NCI-H446 treated with DMSO at 0.1 percent for 48 hours (cell line): ENCODE measurements around the gene MT3.
"Not testable (repeated sequence)": the region's sequence is repeated elsewhere in the genome, so short reads cannot be mapped to it uniquely, and the experiment has no call there.

ENCODE experiments used
- DNase-seq: peaks from one replicate; lab custom pipeline; 2025; lab: John Stamatoyannopoulos, UW

Gene MT3

DNA sequence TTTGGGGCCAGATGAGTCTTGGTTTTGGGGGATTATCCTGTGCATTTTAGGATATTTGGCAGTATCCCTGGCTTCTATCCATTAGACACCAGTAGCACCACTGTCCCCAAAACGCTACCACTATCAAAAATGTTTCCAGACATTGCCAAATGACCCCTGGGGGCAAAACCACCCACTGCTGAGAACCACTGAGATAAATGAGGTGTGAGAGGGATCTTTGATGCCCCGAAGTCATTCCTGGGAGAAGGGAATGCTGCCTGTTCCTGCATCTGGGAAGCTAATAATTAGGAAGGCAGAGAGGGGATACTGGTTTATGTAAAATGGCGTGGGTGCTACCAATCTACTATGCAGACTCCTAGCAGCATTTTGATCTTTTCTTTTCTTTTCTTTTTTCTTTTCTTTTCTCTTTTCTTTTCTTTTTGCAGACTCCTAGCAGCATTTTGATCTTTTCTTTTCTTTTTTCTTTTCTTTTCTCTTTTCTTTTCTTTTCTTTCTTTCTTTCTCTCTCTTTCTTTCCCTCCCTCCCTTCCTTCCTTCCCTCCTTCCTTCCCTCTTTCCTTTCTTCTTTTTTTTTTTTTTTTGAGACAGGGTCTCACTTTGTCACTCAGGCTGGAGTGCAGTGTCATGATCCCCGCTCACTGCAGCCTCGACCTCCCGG, 8.8 kb upstream of the MT3 start:
- DNase-seq, result no peak

DNA sequence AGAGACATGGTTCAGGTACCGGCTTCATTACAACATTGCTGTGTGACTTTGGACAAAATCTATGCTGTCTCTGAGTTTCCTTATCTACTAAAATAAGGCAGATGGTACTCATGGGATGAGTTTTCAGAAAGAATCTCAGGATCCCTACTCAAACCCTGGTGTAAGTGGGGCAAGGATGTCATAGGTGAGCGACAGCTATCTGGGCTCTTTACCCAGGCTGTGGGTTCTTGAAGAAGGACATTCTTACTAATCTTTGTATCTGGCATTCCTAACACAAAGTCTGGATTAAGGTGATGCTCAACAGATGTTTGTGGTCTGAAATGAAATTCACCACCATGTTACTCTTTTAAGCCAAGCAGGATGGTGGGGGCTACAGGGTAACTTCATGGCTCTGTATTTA, 6.4 kb upstream of the MT3 start:
- DNase-seq, result not testable (repeated sequence)

DNA sequence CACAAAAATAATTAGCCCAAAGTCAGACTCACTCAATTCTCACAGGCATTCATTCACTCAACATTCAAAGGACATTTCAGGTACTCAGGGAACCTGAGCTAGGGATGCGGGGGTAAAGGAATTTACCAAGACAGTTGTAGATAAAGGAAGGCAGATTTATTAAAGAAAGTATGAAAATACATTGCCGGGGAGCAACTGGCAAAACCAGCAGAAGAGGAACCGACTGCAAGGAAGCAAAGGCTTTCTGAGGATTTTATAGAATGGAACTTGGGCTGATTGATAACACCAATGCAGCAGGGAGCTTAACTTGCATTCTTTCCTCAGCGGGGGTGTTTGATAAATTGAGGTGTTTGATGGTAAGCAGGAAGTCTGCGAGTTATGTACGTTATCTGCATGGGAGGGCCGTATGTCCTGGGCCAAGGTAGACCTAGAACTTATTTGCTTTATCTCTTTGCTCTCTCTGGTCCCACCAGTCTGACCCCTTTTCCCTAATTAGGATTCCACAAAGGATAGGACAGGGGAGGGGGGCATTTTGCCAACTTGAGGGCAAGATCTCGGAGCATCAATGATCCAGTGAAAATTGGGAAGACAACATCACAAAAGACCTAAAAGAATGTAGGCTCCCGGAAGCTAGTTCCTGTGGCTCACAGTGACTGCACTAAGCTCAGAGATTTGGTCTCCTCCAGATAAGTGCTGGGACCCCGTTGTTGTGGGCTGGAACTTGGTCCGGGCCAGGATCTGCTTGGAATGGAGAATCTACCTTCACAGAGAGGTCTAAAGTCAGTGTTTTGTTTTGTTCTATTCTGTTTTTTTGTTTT, 5.8 kb upstream of the MT3 start:
- DNase-seq, result no peak

DNA sequence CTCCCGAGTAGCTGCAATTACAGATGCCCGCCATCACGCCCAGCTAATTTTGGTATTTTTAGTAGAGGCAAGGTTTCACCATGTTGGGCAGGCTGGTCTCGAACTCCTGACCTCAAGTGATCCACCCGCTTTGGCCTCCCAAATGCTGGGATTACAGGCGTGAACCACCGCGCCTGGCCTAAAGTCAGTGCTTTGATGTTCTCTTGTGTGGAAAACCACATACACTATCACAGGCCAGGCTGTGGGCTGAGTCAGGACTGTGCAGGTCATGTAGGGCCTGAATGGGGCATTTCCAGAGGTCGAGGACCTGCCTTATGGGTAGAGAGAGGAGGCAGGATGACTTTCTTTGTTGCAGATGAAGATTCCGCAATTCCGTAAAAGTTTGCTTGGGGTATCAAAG, 5.1 kb upstream of the MT3 start:
- no peak for DNase-seq

DNA sequence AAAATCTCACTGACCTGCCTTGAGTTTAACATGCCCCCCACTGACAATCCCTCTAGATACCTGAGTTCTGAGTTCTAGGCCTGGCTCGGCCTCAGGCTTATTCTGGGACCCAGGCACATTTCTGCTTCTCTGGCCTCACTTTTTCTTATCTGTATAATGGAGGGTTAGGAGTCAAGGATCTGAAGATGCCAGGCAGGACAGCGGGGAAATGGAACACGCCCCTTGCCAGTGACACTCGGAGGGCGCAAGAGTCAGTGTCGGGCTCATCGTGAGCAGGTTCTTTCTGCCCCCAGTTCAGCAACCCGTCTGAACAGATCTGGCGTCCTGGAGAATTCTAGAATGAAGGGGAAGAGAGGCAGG, 567 bp upstream of the MT3 start:
- no peak for DNase-seq

DNA sequence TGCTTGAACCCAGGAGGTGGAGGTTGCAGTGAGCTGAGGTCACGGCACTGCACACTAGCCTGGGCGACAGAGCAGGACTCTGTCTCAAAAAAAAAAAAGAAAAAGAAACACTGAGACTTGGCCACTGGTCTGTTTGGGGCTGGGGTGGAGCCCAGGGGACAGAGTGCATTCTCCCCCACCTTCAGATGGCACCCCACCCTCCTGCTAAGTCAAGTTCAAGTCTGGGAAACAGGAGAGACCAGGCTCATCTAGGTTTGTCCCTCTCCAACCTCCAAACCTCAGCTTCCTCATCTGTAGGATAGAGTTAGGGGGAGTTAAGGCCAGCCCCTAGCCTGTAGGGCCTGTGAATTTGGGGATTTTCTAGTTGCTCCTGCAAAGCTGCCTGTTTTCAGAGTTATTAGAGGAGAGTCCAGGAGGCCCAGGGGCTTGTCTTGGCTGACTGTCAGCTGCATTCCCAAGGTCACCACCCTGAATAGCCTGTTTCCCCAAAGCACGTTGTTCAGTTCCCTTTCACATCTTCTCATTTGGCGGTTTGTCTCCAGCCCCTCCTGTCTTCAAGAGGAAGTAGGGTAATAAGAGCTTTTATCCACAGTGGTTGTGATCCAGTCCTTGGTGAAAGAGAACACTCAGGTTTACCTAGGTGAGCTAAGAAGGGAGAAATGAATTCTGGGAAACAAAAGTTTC, 2.2 kb downstream of the MT3 start:
- DNase-seq, result no peak

DNA sequence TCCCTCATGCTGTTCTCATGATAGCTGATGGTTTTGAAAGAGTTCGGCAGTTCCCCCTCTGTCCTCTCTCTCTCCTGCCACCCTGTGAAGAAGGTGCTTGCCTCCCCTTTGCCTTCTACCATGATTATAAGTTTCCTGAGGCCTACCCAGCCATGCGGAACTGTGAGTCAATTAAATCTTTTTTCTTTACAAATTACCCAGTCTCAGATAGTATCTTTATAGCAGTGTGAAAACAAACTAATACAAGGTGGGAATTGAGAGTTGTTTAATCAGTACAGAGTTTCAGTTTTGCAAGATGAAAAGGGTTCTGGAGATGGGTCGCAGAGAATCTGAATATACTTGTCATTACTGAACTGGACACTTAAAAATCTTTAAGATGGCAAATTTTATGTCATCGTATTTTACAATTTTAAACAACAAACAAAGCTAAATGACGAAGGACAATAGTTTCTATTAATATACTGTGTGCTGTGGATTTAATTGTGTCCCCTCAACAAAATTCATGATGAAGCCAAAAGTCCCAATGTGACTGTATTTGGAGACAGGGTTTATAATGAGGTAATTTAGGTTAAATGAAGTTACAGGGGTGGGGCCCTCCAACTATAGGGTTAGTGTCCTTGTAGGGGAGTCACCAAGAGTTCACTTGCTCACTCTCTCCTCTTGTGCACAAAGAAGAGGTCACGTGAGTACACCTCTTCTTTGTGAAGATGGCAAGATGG, 4.4 kb downstream of the MT3 start:
- no peak for DNase-seq

DNA sequence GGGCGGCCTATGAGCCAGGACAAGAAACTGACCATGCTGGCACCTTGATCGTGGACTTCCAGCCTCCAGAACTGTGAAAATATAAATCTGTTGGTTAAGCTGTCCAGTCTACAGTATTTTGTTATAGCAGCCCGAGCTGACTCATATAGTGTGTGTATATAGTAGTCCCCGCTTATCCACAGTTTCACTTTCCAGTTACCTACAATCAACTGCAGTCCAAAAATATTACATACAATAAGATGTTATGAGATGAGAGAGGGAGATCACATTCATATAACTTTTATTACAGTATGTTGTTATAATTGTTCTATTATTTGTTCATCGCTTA, 4.9 kb downstream of the MT3 start:
- DNase-seq, result no peak

DNA sequence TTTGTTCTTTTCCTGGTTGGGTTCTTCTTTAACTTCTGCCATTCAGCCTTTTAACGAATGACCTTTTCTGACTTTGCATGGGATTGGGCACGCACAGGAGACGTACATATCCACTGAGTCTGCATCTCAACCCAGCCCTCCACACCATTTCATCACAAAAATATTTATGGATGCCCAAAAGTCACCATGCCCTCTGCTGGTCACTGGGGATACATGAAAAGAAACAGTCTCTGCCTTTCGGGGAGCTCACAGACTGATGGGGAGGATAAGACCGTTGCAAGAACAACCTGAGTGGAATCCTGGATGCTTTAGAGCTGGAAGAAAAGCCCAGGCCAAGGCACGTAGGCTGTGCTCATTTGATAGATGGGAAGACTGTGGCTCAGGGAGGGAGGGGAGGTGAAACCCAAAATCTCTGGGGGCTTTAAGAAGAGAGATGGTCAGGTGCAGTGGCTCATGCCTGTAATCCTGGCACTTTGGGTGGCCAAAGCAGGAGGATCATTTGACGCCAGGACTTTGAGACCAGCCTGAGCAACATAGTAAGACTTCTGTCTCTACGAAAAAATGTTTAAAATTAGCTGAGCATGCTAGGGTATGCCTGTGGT, 11.2 kb downstream of the MT3 start:
- DNase-seq, result no peak

DNA sequence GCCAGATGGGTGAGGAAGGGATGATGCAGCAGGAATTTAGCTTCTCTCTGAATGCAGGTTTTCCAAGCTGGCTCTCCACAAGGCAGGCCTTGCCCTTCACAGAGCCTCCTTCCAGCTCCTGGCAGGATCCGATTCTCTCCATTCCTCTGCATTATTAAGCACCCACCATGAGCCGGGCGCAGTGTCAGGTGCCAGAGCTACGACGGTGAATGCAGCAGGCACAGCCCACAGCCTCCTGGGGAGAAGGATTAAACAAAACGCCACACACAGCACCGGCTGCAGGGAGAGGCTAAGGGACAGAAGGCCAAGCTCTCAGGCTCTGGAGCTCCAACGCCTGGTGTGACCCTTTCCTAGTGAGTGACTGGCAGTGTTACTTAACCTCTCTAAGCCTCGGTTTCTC, 12.0 kb downstream of the MT3 start:
- no peak for DNase-seq

DNA sequence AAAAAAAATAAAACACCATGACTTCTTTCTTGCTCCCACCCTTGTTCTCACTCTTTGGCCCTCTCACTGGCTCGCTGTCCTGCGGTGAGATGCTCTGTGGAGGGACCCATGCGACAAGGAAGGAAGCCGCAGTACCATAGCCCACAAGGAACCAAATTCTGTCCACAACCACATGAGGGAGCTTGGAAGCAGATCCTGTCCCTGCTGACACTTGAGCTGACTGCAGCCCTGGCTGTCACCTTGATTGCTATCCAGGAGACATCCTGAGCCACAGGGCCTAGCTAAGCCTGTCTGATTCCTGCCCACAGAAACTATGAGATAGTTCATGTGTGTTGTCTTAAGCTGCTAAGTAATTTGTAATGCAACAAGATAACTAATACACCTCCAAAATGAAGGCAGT, 14.3 kb downstream of the MT3 start:
- DNase-seq, result no peak

DNA sequence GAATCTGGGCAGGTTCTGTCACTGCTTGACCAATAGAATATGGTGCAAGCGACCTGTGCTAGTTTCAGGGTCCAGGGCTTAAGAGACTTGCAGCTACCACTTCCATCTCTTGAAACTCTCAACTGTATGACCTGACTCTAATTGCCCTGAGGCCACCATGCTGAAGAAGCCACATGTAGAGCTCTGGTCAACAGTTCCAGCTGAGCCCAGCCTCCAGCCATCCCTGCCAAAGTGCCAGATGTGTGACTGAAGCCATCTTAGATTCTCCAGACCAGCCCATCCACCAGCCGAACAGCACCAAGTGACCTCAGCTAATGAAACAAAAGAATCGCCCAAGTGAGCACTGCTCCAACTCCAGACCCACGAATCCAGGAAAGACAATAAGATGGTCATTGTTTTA, 15.6 kb downstream of the MT3 start:
- DNase-seq, result no peak

DNA sequence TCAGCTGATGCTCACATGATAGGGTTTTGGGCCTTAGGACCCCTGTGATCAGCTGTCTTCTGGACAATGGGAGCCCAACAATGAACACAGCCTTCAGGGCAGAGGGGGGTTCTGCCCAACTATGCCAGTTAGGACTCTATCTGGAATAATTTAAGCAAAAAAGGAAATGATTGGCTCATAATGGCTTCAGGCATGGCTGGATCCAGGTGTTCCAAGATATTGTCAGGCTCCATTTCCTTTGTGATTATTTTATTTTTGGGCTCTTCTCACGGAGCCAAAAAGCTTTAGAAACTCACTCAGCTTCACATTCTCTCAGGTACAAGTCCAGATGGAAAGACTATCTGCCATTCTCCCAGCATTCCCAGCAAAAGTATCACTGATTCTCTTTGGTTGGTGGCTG, 16.1 kb downstream of the MT3 start:
- no peak for DNase-seq

DNA sequence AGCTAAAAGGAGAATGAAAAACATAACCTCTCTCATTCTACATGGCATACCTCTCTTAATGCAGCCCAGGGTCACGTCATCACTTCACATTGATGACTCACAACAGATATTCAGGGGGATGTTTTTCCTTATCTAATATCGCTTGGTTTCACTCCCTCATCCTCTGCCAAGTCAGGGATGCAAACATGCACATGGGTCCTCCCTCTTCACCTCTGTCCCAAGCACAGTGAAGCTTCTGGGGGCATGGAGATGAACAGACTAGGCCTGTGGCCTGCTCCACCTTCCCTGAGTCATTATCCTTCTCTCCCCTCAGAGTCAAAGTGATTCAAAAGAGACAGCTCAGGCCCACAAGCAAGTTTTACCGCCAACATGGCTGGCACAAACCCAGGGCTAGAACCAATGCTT, 16.7 kb downstream of the MT3 start:
- no peak for DNase-seq

DNA sequence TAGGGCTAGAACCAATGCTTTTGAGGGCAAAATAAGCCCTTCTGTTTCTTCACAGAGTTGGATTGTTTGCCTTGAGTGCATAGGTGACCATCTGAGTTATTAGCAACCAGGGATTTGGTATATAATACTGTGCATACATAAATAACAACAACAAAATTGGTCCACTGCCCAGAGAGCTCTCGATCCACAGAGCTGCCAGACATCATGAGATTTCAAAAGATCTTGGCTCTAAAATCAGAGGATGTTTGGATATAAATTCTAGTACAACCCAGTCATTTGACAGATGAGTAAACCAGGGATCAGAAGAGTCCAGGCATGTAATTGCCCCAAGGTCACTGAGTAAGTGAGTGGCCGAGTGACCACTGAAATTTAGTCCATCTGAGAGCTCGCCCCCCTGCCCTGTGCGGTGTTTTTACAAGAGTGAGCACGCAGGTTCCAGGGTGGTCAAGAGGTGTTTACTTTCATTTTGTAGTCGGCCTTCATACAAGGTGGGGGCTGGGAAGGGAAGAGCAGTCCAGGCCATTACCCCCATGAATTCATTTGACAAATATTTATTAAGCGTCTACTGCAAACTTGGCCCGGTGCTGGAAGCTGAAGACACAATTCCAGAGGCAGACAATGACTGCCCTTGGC, 17.3 kb downstream of the MT3 start:
- DNase-seq, result peak; percentile 80

DNA sequence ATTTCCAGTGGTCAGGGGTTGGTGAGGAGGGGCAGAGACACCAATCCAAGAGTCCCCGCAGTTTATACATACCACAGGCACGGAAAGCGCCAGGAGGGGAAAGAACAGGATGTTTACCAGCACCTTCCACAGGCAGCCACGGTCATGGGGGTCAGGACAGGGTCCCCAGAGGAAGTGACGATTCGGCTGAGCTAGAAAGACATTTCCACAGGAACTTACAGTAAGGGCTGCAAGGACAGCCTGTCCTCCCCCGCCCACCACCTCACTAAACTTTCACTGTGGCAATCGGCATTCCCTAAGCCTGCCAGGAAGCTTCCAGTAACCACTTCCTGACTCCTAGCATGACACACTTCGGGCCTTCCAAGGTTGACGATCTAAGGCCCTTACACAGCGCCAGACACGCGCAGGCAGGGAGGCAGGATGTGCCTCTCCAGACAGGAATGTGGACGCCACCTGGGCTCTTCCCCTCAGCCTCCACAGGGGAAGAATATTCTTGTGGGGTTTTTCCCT, 17.8 kb downstream of the MT3 start:
- no peak for DNase-seq

DNA sequence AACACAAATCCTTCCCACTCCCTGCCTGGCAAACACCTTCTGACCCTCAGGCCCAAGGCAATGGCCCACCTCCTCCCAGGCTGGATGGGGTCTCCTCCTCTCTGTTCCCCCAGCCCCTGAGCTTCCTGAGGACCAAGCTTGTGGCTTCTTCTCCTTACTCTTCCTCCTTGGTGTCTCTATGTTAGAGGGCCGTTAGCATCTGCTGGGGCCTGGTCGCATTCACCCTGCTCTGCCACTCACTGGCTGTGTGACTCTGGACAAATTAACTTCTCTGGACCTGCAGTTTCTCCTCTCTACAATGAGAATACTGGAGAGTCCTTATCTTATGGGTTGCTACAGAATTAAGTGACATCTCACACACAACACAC, 18.3 kb downstream of the MT3 start:
- DNase-seq, result no peak

DNA sequence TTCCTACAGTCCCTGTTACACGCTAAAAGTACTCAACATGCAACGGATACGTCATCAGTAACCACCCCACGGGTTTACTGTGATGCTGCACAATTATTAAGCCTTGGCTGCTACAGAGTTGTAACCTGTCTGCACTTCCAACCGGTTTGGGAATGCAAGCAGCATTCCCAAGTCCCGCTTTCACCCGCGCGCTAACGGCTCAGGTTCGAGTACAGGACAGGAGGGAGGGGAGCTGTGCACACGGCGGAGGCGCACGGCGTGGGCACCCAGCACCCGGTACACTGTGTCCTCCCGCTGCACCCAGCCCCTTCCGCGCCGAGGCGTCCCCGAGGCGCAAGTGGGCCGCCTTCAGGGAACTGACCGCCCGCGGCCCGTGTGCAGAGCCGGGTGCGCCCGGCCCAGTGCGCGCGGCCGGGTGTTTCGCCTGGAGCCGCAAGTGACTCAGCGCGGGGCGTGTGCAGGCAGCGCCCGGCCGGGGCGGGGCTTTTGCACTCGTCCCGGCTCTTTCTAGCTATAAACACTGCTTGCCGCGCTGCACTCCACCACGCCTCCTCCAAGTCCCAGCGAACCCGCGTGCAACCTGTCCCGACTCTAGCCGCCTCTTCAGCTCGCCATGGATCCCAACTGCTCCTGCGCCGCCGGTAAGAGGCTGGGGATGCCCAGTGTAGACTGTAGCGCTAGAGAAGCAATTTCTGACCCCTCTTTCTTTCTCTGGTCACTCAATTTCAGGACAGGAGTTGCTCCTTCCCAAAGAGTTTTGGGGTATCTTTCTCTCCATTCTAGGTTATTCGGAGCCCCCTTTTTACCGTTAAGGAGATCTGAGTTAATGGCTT, 18.9 kb downstream of the MT3 start, which contains the start of gene MT2A:
Gene MT2A, plus strand, starts transcription at position 542 of the 833 bp plus-strand sequence. Its CDS starts 72 bp downstream, at position 614.
- DNase-seq, result peak; percentile 76

DNA sequence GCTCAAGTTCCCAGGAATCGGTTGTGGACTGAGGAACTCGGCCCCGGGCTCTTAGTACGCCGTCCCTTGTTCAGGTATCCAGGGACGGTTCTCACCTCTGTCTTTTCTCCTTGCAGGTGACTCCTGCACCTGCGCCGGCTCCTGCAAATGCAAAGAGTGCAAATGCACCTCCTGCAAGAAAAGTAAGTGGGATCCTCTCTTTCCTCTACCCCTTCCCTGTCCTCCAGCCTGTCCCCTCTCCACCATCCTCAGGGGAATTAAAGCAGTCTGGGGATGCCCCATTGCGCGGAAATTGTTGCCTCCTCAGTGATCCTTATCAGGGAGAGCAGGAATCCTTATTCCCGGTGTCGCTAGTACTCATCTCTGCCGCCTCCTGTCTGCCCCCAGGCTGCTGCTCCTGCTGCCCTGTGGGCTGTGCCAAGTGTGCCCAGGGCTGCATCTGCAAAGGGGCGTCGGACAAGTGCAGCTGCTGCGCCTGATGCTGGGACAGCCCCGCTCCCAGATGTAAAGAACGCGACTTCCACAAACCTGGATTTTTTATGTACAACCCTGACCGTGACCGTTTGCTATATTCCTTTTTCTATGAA, 19.6 kb downstream of the MT3 start:
- DNase-seq, result no peak

DNA sequence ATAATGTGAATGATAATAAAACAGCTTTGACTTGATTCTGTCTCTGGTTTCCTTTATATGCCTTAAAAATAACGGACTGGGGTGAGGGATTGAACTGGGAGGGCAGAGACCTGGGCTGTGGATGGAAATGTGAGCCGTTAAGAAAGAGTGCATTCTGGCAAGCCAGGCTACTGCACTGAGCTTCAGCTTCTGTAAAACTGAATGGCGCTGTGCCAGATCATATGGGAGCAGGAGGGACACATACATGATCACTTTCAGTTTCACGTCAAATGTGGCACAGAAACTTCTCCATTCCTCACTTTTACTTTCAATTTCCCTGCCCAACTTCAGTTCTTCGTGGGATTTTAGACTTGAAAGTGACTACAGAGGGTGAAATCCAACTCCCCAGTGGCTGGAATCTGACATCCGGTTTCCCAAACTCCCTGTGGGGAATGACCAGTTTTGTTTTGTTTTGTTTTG, 20.2 kb downstream of the MT3 start:
- peak; percentile 5 for DNase-seq
